GM21423 (cell line): ENCODE measurements around the gene SHISAL1.

Experiments used
- ATAC-seq: cut with Tn5 transposase; IDR thresholded peaks from one replicate; pipeline ENCODE4 v1.9.1; 2021; ENCODE audit warnings: mild to moderate bottlenecking, moderate library complexity; ENCODE audit not compliant: unreplicated experiment

SHISAL1 gene

GRCh38 chr22:44266796-44267760 lies 45.7 kb downstream of the SHISAL1 start:
- ATAC-seq = no peak

- no peak for ATAC-seq
These were observed 49.2 kb downstream of the SHISAL1 start for GRCh38 chr22:44263547-44263946.

- no peak for ATAC-seq
These were observed 50.7 kb downstream of the SHISAL1 start for GRCh38 chr22:44261861-44262595.

GRCh38 chr22:44261164-44261860 lies 51.4 kb downstream of the SHISAL1 start:
- ATAC-seq = no peak

DNA sequence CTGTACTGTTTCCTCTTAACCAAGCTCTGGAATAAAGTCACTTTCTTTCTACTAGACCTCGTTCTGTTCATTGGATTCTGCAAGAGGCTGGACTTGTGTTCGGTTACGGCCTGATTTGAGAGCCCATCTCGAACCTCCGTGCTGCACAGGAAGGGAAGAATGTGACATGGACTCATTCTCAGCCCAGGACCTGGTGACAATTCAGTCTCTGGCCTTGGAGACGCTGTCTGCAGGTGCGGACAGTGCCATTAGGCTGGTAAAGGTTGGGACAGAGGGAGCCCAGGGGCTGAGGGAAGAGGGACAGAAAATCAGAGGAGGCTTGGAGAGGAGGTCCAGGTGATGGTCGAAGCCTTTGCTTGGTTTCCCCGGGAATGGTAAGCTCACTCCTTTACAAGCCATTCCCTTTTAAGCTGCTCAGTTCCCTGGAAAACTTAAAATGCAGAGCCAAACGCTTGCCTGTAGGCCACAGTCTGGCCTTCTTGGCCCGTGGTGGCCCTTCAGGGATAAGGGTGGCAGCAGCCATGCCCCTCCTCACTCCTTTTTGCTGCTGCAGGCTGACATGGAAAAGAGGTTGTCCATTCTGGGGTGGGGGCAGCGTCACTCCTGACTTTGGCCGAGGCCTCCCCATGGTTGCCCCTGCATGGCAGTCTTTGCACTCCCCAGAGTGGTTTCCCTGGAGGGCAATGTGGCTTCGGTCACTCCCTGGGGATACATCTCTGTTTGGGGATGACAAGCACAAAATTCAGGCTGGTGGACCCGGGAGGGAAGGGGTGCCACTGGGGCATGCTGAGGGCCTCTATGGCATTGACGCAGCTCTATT lies 52.3 kb downstream of the SHISAL1 start:
- no peak for ATAC-seq

DNA sequence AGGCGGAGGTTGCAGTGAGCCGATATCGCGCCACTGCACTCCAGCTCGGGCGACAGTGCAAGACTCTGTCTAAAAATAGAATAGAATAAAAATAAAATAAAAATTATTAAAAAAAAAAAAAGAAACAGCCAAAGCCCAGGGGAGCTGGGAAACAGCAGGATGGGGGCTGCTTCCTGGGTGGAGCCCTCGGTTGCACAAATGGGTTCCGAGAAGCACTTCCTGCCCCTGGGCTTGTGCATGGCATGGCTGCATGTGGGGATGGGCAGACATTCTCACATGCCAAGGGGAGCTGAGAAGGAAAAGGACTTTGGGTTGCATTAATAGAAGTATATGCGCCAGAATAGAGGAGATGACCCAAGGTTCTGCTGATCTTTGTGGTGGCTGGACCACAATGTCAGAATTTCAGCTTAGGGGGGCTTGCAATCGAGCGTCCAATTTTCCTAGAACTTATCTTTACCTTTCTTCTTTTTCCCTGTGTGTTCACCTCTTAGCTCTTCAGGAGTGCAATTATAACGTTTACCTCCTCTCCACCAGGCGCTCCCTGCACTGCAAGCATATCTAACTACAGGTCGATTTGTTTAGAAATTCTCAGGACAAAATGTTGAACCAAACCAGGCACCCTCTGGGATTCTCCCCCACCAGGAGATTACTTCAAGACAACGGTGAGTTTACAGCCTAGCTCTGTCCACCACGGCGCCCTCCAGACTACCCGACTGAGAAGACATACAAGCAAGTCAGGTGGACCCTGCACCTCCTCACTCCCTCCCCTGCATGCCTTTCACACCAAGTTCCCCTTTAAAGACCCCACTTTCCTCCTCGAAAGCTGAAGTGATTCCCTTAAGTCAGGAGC lies 53.2 kb downstream of the SHISAL1 start:
- no peak for ATAC-seq

DNA sequence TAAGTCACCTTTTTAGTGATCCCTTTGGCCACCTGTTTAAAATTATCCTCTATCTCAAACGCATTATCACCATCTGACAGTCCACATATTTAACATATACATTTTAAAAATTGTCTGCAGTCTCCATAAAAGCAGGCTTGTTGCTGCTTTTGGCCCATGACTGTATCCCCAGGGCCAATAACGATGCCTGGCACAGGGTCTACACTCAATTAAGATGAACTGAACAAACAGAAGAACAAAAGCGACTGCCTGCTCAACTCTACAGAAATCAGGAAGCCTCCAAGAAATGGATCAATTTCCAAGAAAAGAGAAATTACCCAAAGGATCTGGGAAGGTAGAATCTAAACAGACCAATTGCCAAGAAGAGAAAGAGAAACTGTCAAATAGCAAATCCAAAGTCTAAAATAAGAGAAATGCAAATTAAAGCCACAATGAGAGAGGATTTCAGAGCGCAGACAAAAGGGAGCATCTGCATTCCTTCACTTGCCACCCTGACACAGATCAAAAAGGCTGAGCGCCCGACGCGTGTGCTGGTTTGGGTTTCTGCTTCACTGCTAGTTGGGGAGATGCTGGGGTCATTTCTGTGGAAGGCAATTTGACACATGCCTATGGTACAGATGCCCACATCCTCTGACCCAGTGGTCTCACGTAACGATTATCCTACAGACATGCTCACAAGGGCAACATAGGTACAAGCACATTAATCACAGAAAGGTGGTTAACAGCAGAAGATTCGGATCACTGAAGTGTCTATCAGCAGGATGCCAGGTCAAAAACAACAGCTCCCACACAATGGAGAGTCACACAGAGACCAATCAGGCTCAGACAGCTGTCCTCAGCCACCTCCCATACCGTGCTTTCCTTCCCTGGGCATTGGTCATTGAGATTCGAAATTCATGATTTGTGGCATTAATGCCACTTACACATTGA lies 55.9 kb downstream of the SHISAL1 start:
- ATAC-seq = no peak

DNA sequence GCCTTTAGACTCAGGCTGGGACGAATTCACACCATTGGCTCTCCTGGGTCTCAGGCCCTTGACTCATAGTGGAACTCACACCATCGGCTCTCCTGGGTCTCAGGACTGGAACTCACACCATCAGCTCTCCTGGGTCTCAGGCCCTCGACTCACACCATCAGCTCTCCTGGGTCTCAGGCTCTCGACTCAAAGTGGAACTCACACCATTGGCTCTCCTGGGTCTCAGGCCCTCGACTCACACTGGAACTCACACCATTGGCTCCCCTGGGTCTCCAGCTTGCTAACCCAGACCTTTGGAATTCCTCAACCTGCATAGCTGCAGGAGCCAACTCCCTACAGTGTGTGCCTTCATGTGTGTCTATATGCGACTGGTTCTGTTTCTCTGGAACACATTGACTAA lies 56.7 kb downstream of the SHISAL1 start:
- ATAC-seq = no peak

DNA sequence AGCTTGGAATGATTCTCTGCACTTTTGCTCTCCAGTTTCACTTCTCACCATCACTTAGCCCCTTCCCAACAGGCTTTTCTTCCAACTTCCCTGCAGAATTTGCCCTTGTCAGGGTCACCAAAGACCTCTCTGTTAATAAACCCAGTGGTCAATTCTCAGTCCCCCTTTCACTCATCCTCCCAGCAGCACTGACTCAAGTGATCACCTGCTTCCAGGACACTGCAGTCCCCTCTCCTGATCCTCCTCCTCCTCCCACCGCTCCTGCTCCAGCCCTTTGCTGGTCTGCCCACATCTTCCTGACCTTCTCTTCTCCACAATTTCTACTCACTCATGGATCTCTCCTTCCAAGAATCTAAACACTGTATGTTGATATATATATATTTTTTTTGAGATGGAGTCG lies 57.9 kb downstream of the SHISAL1 start:
- no peak for ATAC-seq

DNA sequence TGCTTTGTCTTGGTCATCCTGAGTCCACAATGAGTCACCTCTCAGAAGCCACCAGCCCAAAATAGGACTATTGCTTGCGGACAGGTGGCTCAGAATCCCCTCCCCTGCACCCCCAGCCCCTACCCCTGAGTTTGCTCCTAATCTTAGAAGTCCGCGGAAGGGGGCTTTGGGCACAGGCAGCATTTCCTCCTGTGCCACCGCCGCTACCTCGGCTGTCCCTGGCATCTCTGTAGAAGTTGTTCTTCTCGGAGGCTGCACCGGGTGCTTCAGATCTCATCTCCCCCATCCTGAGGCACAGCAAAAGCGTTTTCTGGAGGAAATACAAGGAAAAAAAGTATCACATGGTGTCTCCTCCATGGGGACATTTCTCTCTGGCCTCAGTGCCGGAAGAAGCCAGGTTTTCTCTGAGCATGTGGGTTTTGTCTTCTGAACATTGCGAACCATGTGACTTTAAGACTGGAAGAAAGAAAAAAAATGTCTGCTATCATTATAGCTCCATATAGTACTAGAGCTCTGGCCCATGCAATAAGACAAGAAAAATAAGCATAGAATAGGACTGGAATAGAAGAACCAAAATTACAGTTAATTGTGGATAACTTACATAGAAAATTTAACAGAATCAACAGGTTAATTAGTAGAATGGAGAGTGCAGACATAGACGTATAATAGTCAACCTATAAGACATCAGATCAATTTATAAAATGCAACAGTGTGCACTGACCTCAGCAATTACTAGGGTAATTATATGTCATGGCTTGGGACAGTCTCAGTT lies 63.2 kb downstream of the SHISAL1 start:
- no peak for ATAC-seq

- ATAC-seq = no peak
These were observed 63.8 kb downstream of the SHISAL1 start for GRCh38 chr22:44248926-44249325.

DNA sequence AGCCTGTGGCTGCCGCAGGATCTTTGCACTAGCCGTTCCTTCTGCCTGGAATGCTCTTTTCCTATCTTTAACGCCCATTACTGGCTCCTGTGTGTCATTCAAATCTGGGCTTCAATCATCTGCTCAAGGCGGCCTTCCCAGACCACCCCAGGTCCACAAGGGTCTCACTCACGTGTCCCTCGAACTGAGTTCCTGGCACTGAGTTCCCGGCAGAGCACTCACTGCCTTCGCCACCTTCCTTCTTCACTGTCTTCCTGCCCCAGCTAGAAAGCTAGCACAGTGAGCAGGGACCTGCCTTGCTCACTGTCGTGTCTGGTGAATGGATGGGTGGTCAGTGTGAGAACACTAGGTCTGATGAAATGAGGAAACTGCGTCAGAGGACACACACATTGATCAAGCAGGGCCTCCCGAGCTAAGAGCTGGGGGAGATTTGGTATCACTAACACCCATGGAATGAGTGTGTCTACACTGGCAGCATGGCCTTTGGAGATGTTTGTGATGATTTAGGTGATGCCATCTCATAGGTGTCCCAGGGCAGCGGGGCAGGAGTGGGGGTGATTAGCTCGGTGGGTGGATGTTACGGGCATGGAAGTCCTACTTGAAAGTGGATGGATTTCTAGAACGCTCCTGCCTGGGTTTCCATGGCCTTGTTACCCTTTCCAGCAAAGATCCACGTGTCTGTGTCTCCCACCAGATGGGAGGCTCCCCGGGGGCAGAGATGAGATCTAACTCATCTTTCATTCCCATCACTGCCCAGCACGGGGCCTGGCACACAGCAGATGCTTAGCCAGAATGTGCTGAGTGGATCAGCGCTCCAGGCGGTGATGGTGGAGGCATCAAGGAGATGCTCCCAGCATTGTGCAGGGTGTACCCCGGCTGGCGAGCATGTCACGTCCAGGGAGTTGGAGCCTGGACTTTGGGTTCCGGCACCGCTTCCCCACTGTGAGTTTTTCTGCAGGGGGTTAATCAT lies 64.5 kb downstream of the SHISAL1 start:
- ATAC-seq = no peak

DNA sequence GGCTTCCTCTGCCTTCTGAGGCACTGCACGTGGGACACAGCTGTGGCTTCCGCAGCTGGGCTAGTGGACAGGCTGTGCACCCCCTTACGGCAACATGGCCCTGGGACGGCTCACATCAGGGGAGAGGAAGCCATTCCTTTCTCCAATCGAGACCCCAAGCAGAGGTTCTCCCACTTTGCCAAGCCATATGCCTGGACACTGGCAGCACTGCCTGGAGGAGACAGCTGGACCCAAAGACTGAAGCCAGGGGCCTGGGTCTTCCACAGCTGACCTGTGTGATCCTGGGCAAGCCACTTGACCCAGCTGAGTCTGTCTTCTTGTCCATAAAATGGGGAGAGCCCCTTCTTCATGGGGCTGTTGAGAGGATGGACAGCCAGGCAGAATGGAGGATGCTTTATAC lies 65.4 kb downstream of the SHISAL1 start:
- no peak for ATAC-seq

DNA sequence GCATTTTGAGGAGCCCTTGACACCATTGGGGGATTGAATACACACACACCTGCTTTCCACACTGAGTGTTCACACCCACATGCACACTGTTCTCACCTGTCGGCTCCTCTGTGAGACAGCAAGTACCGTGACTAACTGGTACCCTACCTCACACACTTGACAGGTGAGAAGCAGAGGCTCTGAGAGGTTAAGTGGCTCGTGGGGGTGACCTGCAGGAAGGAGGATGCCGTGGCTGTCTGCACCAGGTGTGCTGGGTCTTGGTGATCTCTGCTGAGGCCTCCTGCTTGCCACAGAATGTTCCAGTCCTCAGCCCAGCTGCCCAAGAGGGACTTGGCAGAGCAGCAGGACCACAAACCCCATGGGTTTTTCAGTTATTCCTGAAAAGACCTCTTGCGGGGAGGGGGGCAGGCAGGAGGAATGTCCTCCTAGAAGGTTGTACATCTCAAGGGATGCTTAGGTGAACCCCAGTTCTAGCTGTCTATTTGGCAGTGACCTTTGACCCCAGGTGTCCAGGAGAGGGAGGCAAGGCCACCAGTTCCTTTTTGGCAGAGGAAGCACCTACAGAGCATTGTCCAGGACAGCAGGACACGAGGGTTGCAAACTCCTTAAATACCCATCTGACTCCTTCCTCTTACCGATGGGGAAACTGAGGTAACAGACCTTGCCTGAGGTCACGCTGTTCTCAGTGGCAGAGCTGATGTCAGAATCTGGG lies 66.0 kb downstream of the SHISAL1 start:
- ATAC-seq = no peak

DNA sequence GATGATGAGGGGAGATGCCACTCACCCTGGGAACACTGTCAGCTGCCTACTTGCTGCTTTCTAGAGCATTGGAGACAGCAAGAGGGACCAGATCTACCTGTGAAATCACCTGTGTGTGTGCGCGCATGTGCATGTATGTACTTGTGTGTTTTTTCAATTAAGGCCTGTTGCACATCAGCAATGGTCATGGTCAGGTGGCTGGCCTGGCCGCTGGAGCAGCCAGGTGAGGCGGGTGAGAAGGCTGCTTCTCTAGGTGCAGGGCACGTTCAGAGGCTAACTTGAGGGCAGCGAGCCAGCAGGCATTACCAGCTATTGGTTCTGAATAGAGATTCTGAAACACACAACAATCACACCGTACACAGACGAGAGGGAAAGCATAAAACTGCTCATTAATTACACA lies 66.9 kb downstream of the SHISAL1 start:
- no peak for ATAC-seq

GRCh38 chr22:44245438-44245837 lies 67.3 kb downstream of the SHISAL1 start:
- ATAC-seq = no peak
